ENCODE results near the gene C12orf42. TPM values are rescaled to one million over a fixed set of nuclear protein-coding genes. Genes with fewer than 3 reads are reported as not detected.

C12orf42 gene
- total RNA-seq, 1 experiment from 2014 or later = not detected

GRCh38 chr12:103278329-103278728, 217.4 kb downstream of the C12orf42 start:
- Histone ChIP-seq H3K27me3 (ENCODE audit: low read length) (no peaks in the 10 kb centered on the region), H3K4me1 (ENCODE audit: low read length) (no peaks in the 10 kb centered on the region), H3K9ac (ENCODE audit: low read length) (no peak overlapping the region), H3K4me2 (ENCODE audit: low read depth, low read length, poor library complexity, severe bottlenecking) (no peak overlapping the region), H4K20me1 (ENCODE audit: insufficient read depth, low read depth, low read length) (no peaks in the 10 kb centered on the region), H3K36me3 (ENCODE audit: insufficient read depth, low read length) (no peaks in the 10 kb centered on the region), H3K9me3 (ENCODE audit: low read length) (no peaks in the 10 kb centered on the region), H3K27ac (ENCODE audit: low read length) (no peak overlapping the region), H3K79me2 (ENCODE audit: low read length) (no peaks in the 10 kb centered on the region), H3K4me3 (ENCODE audit: low read length) (no peak overlapping the region), H3K9me2 (replicated peaks; ENCODE audit: insufficient read depth, low read length) (no peaks in the 10 kb centered on the region), H2AFZ (ENCODE audit: low read length) (no peak overlapping the region)
- no peak for DNase-seq

- Histone ChIP-seq H2AFZ (ENCODE audit: low read length) (no peak overlapping the region), H3K79me2 (ENCODE audit: low read length) (no peaks in the 10 kb centered on the region), H3K4me2 (ENCODE audit: low read depth, low read length, poor library complexity, severe bottlenecking) (no peak overlapping the region), H3K9me3 (ENCODE audit: low read length) (no peaks in the 10 kb centered on the region), H3K36me3 (ENCODE audit: insufficient read depth, low read length) (no peaks in the 10 kb centered on the region), H3K27me3 (ENCODE audit: low read length) (no peaks in the 10 kb centered on the region), H3K4me3 (ENCODE audit: low read length) (no peak overlapping the region), H3K27ac (ENCODE audit: low read length) (no peak overlapping the region), H3K9me2 (replicated peaks; ENCODE audit: insufficient read depth, low read length) (no peaks in the 10 kb centered on the region), H4K20me1 (ENCODE audit: insufficient read depth, low read depth, low read length) (no peaks in the 10 kb centered on the region), H3K9ac (ENCODE audit: low read length) (no peak overlapping the region), H3K4me1 (ENCODE audit: low read length) (no peaks in the 10 kb centered on the region)
- DNase-seq = no peak
Measured at GRCh38 chr12:103273645-103274044, 222.1 kb downstream of the C12orf42 start.

GRCh38 chr12:103272949-103273348, 222.8 kb downstream of the C12orf42 start:
- Histone ChIP-seq H3K4me2 (ENCODE audit: low read depth, low read length, poor library complexity, severe bottlenecking) (no peak overlapping the region), H3K27ac (ENCODE audit: low read length) (no peak overlapping the region), H3K4me3 (ENCODE audit: low read length) (no peak overlapping the region), H2AFZ (ENCODE audit: low read length) (no peak overlapping the region), H3K9me2 (replicated peaks; ENCODE audit: insufficient read depth, low read length) (no peaks in the 10 kb centered on the region), H3K4me1 (ENCODE audit: low read length) (no peaks in the 10 kb centered on the region), H4K20me1 (ENCODE audit: insufficient read depth, low read depth, low read length) (no peaks in the 10 kb centered on the region), H3K9me3 (ENCODE audit: low read length) (no peaks in the 10 kb centered on the region), H3K27me3 (ENCODE audit: low read length) (no peaks in the 10 kb centered on the region), H3K36me3 (ENCODE audit: insufficient read depth, low read length) (no peaks in the 10 kb centered on the region), H3K9ac (ENCODE audit: low read length) (no peak overlapping the region), H3K79me2 (ENCODE audit: low read length) (no peaks in the 10 kb centered on the region)
- no peak for DNase-seq

- Histone ChIP-seq H3K27ac (ENCODE audit: low read length) (no peak overlapping the region), H4K20me1 (ENCODE audit: insufficient read depth, low read depth, low read length) (no peaks in the 10 kb centered on the region)
Measured at GRCh38 chr12:103269946-103270345, 225.8 kb downstream of the C12orf42 start.

GRCh38 chr12:103268831-103269514, 226.8 kb downstream of the C12orf42 start:
- H3K79me2 ChIP-seq (ENCODE audit: low read length) = no peaks in the 10 kb centered on the region
- H3K27ac ChIP-seq (ENCODE audit: low read length) = no peak overlapping the region
- H3K9ac ChIP-seq (ENCODE audit: low read length) = no peak overlapping the region
- H3K9me2 ChIP-seq (replicated peaks; ENCODE audit: insufficient read depth, low read length) = no peaks in the 10 kb centered on the region
- H3K9me3 ChIP-seq (ENCODE audit: low read length) = no peaks in the 10 kb centered on the region
- no peak overlapping the region for H3K4me3 ChIP-seq (ENCODE audit: low read length)
- H2AFZ ChIP-seq (ENCODE audit: low read length) = no peak overlapping the region
- H4K20me1 ChIP-seq (ENCODE audit: insufficient read depth, low read depth, low read length) = no peaks in the 10 kb centered on the region
- H3K27me3 ChIP-seq (ENCODE audit: low read length) = no peaks in the 10 kb centered on the region
- H3K36me3 ChIP-seq (ENCODE audit: insufficient read depth, low read length) = no peaks in the 10 kb centered on the region
- DNase-seq = no peak
- H3K4me1 ChIP-seq (ENCODE audit: low read length) = no peaks in the 10 kb centered on the region
- H3K4me2 ChIP-seq (ENCODE audit: low read depth, low read length, poor library complexity, severe bottlenecking) = no peak overlapping the region

More at GRCh38 chr12:103269946-103270345, 225.8 kb downstream of the C12orf42 start:
- no peaks in the 10 kb centered on the region for H3K79me2 ChIP-seq (ENCODE audit: low read length)
- H3K9me3 ChIP-seq (ENCODE audit: low read length) = no peaks in the 10 kb centered on the region
- no peaks in the 10 kb centered on the region for H3K9me2 ChIP-seq (replicated peaks; ENCODE audit: insufficient read depth, low read length)
- H3K4me1 ChIP-seq (ENCODE audit: low read length) = no peaks in the 10 kb centered on the region
- no peak overlapping the region for H2AFZ ChIP-seq (ENCODE audit: low read length)
- no peaks in the 10 kb centered on the region for H3K36me3 ChIP-seq (ENCODE audit: insufficient read depth, low read length)
- H3K9ac ChIP-seq (ENCODE audit: low read length) = no peak overlapping the region
- no peak overlapping the region for H3K4me3 ChIP-seq (ENCODE audit: low read length)
- no peaks in the 10 kb centered on the region for H3K27me3 ChIP-seq (ENCODE audit: low read length)
- DNase-seq = no peak
- H3K4me2 ChIP-seq (ENCODE audit: low read depth, low read length, poor library complexity, severe bottlenecking) = no peak overlapping the region

GRCh38 chr12:103257763-103258162, 238.0 kb downstream of the C12orf42 start:
- Histone ChIP-seq H3K27ac (ENCODE audit: low read length) (no peak overlapping the region), H3K9ac (ENCODE audit: low read length) (no peak overlapping the region), H3K4me3 (ENCODE audit: low read length) (no peak overlapping the region), H3K9me3 (ENCODE audit: low read length) (no peaks in the 10 kb centered on the region; the same call in 1 of the 2 replicates), H3K27me3 (ENCODE audit: low read length) (no peaks in the 10 kb centered on the region), H3K4me1 (ENCODE audit: low read length) (no peaks in the 10 kb centered on the region), H3K4me2 (ENCODE audit: low read depth, low read length, poor library complexity, severe bottlenecking) (no peak overlapping the region), H3K9me2 (replicated peaks; ENCODE audit: insufficient read depth, low read length) (no peaks in the 10 kb centered on the region), H3K79me2 (ENCODE audit: low read length) (no peaks in the 10 kb centered on the region), H2AFZ (ENCODE audit: low read length) (no peak overlapping the region), H4K20me1 (ENCODE audit: insufficient read depth, low read depth, low read length) (no peaks in the 10 kb centered on the region), H3K36me3 (ENCODE audit: insufficient read depth, low read length) (no peaks in the 10 kb centered on the region)
- no peak for DNase-seq

Other genes starting within 250 kb of the C12orf42 start
- gene STAB2, start 91.3 kb upstream of the C12orf42 start, total RNA-seq (2014; rRNA removed; shearing (Covaris generic); ENCODE audit: low replicate concordance) = not detected in 2 replicates